ENCODE data around the gene FZD7.

The FZD7 gene

GRCh38 chr2:202034249-202035088 lies 814 bp downstream of the FZD7 start:
- no peaks in the 10 kb centered on the region for H3K79me2 ChIP-seq (ENCODE audit: insufficient read depth, low read length)
- H3K4me2 ChIP-seq (ENCODE audit: insufficient read depth, low read length) = no peak overlapping the region
- H3K9ac ChIP-seq (ENCODE audit: low read depth, low read length) = no peak overlapping the region
- H2AFZ ChIP-seq (ENCODE audit: low read depth, low read length) = no peak overlapping the region
- no peaks in the 10 kb centered on the region for H3K36me3 ChIP-seq (ENCODE audit: insufficient read depth, low read length)
- H4K20me1 ChIP-seq (ENCODE audit: insufficient read depth, low read length) = no peaks in the 10 kb centered on the region
- TF ChIP-seq, protein P1, sequence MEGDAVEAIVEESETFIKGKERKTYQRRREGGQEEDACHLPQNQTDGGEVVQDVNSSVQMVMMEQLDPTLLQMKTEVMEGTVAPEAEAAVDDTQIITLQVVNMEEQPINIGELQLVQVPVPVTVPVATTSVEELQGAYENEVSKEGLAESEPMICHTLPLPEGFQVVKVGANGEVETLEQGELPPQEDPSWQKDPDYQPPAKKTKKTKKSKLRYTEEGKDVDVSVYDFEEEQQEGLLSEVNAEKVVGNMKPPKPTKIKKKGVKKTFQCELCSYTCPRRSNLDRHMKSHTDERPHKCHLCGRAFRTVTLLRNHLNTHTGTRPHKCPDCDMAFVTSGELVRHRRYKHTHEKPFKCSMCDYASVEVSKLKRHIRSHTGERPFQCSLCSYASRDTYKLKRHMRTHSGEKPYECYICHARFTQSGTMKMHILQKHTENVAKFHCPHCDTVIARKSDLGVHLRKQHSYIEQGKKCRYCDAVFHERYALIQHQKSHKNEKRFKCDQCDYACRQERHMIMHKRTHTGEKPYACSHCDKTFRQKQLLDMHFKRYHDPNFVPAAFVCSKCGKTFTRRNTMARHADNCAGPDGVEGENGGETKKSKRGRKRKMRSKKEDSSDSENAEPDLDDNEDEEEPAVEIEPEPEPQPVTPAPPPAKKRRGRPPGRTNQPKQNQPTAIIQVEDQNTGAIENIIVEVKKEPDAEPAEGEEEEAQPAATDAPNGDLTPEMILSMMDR (IDR thresholded peaks at IDR 0.05; ENCODE audit: borderline replicate concordance, extremely low read depth, low read length, poor library complexity, severe bottlenecking) = no peak
- TF ChIP-seq EZH2 (IDR thresholded peaks at IDR 0.05; ENCODE audit: borderline replicate concordance, low read depth, low read length, severe bottlenecking) = no peak
- peaks cover 11% of the 10 kb centered on the region for H3K27me3 ChIP-seq (ENCODE audit: insufficient read depth, low read length, poor library complexity)
- DNase-seq = no peak
- no peak for ATAC-seq (ENCODE audit: insufficient read depth, low read depth)
- H3K4me3 ChIP-seq (ENCODE audit: low read depth in 1 of 2, low read length in 2 of 2) = no peak overlapping the region
- H3K9me3 ChIP-seq (ENCODE audit: insufficient read depth, low read length, severe bottlenecking) = peaks cover 4% of the 10 kb centered on the region
- H3K4me1 ChIP-seq (ENCODE audit: insufficient read depth, low read length) = no peaks in the 10 kb centered on the region
- H3K27ac ChIP-seq (ENCODE audit: low read length) = no peak overlapping the region

DNA sequence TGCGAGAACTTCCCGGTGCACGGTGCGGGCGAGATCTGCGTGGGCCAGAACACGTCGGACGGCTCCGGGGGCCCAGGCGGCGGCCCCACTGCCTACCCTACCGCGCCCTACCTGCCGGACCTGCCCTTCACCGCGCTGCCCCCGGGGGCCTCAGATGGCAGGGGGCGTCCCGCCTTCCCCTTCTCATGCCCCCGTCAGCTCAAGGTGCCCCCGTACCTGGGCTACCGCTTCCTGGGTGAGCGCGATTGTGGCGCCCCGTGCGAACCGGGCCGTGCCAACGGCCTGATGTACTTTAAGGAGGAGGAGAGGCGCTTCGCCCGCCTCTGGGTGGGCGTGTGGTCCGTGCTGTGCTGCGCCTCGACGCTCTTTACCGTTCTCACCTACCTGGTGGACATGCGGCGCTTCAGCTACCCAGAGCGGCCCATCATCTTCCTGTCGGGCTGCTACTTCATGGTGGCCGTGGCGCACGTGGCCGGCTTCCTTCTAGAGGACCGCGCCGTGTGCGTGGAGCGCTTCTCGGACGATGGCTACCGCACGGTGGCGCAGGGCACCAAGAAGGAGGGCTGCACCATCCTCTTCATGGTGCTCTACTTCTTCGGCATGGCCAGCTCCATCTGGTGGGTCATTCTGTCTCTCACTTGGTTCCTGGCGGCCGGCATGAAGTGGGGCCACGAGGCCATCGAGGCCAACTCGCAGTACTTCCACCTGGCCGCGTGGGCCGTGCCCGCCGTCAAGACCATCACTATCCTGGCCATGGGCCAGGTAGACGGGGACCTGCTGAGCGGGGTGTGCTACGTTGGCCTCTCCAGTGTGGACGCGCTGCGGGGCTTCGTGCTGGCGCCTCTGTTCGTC lies 1.7 kb downstream of the FZD7 start:
- H3K9ac ChIP-seq (ENCODE audit: low read depth, low read length) = no peak overlapping the region
- H3K4me1 ChIP-seq (ENCODE audit: insufficient read depth, low read length) = no peaks in the 10 kb centered on the region
- TF ChIP-seq EZH2 (IDR thresholded peaks at IDR 0.05; ENCODE audit: borderline replicate concordance, low read depth, low read length, severe bottlenecking) = no peak
- TF ChIP-seq, protein P1 (IDR thresholded peaks at IDR 0.05; ENCODE audit: borderline replicate concordance, extremely low read depth, low read length, poor library complexity, severe bottlenecking) = no peak
- DNase-seq = no peak
- H3K36me3 ChIP-seq (ENCODE audit: insufficient read depth, low read length) = no peaks in the 10 kb centered on the region
- H3K27ac ChIP-seq (ENCODE audit: low read length) = no peak overlapping the region
- no peaks in the 10 kb centered on the region for H3K79me2 ChIP-seq (ENCODE audit: insufficient read depth, low read length)
- no peak overlapping the region for H3K4me2 ChIP-seq (ENCODE audit: insufficient read depth, low read length)
- H3K27me3 ChIP-seq (ENCODE audit: insufficient read depth, low read length, poor library complexity) = peaks cover 12% of the 10 kb centered on the region
- ATAC-seq (ENCODE audit: insufficient read depth, low read depth) = no peak
- no peak overlapping the region for H2AFZ ChIP-seq (ENCODE audit: low read depth, low read length)
- H3K9me3 ChIP-seq (ENCODE audit: insufficient read depth, low read length, severe bottlenecking) = peaks cover 4% of the 10 kb centered on the region
- H4K20me1 ChIP-seq (ENCODE audit: insufficient read depth, low read length) = no peaks in the 10 kb centered on the region
- no peak overlapping the region for H3K4me3 ChIP-seq (ENCODE audit: low read depth in 1 of 2, low read length in 2 of 2)

DNA sequence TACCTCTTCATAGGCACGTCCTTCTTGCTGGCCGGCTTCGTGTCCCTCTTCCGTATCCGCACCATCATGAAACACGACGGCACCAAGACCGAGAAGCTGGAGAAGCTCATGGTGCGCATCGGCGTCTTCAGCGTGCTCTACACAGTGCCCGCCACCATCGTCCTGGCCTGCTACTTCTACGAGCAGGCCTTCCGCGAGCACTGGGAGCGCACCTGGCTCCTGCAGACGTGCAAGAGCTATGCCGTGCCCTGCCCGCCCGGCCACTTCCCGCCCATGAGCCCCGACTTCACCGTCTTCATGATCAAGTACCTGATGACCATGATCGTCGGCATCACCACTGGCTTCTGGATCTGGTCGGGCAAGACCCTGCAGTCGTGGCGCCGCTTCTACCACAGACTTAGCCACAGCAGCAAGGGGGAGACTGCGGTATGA lies 2.3 kb downstream of the FZD7 start:
- Histone ChIP-seq H3K27me3 (ENCODE audit: insufficient read depth, low read length, poor library complexity) (peaks cover 18% of the 10 kb centered on the region), H4K20me1 (ENCODE audit: insufficient read depth, low read length) (no peaks in the 10 kb centered on the region), H2AFZ (ENCODE audit: low read depth, low read length) (no peak overlapping the region), H3K4me2 (ENCODE audit: insufficient read depth, low read length) (no peak overlapping the region), H3K27ac (ENCODE audit: low read length) (no peak overlapping the region), H3K4me3 (ENCODE audit: low read depth in 1 of 2, low read length in 2 of 2) (no peak overlapping the region), H3K79me2 (ENCODE audit: insufficient read depth, low read length) (no peaks in the 10 kb centered on the region), H3K36me3 (ENCODE audit: insufficient read depth, low read length) (no peaks in the 10 kb centered on the region), H3K9ac (ENCODE audit: low read depth, low read length) (no peak overlapping the region), H3K4me1 (ENCODE audit: insufficient read depth, low read length) (no peaks in the 10 kb centered on the region), H3K9me3 (ENCODE audit: insufficient read depth, low read length, severe bottlenecking) (peaks cover 4% of the 10 kb centered on the region)
- no peak for DNase-seq
- no peak for ATAC-seq (ENCODE audit: insufficient read depth, low read depth)
- TF ChIP-seq EZH2 (IDR thresholded peaks at IDR 0.05; ENCODE audit: borderline replicate concordance, low read depth, low read length, severe bottlenecking) = no peak
- TF ChIP-seq, protein P1 (IDR thresholded peaks at IDR 0.05; ENCODE audit: borderline replicate concordance, extremely low read depth, low read length, poor library complexity, severe bottlenecking) = no peak
